Activated effector memory CD4-positive, alpha-beta T cell treated with anti-CD3 and anti-CD28 coated beads, Interleukin-2, amount 50 U/mL, for 16 hours (primary cell): ENCODE results near the gene KCTD7.
A peak's percentile ranks its signal among the peaks of the same experiment; 100 is the strongest.
"Not testable (repeated sequence)": the region's sequence is repeated elsewhere in the genome, so short reads cannot be mapped to it uniquely, and the experiment has no call there.

Experiments used
- DNase-seq: peaks from one replicate; pipeline ENCODE4 v3.0.0-alpha.2; 2020

The KCTD7 gene

DNA sequence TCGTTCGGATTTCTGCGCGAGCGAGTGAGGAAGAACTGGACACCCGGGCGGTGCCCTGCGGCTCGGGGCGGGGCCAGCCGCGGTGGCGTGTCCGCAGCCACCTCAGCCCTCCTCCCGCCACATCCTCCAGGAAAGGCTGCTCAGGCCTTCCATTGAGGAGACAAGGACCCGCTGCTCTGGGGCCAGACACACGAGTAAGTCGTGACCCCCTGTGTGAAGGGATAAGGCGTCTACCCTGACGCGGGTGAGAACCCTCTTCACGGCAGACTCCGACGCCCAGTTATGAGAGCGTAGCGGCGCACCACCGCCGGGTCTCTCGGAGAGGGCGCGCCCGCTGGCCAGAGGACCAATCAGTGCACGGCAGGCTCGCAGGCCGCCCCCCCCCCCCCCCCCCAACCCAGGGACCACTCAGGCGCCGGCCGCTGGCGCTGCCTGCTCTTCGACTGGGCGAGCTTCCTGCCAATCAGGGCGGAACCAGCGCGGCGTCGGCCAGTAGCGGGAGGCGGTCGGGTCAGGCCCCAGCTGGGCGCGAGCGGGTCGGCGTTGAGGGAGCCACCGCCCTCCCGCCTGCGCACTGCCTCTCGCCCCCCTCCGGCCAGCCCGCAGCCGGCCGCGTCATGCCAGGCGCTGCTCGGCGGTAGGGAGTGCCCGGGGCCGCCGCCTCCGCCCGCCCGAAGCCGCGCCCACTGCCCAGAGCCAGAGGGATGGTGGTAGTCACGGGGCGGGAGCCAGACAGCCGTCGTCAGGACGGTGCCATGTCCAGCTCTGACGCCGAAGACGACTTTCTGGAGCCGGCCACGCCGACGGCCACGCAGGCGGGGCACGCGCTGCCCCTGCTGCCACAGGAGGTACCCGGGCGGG lies at the start of gene KCTD7:
Gene KCTD7, plus strand, starts transcription at position 521 of the 861 bp plus-strand sequence. Its CDS starts 184 bp downstream, at position 705.
- peak; percentile 98 for DNase-seq

DNA sequence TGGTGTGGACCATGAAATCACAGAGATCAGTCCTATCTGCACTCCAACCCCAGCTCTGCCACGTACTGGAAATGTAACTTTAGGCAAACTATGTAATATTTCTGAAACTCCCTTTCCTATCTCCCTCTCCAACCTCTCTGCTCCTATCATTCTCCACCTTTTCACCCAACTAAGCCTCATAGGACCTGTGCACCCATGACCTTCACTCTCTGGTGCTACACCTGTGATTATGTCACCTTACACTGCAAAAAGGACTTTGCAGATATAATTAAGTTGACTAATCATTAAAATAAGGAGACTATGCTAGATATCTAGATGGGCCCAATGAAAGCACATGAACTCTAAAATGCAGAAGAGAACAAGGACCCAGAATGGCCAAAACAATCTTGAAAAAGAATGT lies 48.3 kb upstream of the KCTD7 start:
- not testable (repeated sequence) for DNase-seq

DNA sequence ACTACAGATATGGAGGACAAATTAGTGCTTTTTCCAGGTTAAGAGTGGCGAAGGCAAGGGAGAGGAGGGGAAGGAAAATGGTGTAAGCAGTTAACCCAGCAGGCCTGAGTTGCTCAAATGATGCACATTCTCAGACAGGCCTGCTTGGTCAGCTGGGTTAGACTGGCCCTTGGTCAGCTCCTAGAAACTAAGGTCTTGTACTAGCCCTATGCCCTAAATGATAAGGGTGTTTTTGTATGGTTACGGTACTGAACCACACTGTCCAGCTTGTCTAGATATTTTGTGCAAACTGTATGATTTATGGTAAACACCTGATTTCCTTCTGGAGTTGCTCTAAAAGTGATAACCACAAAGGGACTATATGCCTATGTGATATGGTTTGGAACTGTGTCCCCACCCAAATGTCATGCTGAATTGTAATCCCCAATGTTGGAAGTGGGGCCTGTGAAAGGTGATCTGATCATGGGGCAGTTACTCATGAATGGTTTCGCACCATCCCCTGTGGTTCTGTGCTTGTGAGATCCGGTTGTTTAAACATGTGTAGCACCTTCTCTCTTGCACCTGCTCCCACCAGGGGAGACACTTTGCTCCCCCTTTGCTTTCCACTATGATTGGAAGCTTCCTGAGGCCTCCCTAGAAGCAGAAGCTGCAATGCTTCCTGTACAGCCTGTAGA lies 45.7 kb upstream of the KCTD7 start:
- DNase-seq: not testable (repeated sequence)

DNA sequence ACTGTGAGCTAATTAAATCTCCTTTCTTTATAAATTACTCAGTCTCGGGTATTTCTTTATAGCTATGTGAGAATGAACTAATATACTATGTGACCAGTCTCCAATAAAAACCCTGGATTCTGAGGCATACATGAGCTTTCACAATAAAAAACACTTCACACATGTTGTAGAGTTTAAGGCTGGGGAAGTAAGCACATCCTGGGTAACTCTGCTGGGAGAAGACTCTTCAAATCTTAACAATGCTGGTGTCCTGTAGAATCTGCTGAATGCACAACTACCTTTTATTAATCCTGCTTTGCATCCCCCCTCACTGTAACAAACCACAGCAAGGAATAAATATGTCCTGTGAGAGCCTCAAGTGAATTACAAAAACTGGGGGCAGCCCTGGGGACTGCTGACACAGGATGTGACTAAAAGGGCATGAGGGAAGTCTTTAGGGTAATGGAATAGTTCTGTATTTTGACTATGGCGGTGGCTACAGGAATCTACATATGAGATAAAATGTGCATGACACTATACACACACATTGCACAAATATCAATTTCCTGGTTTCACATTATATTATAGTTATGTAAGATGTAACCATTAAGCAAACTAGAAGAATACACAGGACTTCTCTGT lies 45.1 kb upstream of the KCTD7 start:
- DNase-seq: no peak

DNA sequence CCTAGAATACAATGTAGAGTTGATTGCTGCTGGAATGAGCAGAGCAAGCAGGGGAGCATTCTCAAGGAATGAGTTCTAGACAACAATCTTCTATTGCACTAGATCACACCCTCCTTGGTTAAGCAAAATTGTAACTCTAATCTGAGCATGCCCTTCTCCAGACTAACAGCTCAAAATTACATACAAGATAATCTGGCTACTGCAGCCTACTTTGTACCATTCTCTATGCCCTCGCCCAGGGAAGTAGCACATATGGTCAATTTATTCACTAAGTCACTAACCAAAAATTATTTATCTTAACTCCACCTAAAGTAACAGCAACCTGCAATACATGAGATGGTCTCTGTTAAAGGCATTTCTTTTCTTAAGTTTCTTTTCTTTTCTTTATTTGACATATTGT lies 42.5 kb upstream of the KCTD7 start:
- no peak for DNase-seq

DNA sequence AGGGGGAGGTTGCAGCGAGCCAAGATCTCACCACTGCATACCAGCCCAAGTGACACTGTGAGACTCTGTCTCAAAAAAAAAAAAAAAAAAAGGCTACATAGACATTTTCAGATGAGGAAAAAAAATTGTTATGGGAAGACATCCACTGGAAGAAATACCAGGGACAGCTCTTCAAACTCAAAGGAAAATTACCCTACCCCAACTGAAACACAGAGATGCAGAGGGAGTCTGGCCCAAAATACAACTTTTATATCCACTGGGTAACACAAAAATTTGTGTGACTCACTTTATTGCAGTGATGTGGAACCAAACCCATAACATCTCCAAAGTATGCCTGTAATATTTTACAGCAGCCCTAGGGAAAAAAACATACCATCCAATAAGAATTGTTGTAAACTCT lies 40.5 kb upstream of the KCTD7 start:
- DNase-seq: not testable (repeated sequence)

DNA sequence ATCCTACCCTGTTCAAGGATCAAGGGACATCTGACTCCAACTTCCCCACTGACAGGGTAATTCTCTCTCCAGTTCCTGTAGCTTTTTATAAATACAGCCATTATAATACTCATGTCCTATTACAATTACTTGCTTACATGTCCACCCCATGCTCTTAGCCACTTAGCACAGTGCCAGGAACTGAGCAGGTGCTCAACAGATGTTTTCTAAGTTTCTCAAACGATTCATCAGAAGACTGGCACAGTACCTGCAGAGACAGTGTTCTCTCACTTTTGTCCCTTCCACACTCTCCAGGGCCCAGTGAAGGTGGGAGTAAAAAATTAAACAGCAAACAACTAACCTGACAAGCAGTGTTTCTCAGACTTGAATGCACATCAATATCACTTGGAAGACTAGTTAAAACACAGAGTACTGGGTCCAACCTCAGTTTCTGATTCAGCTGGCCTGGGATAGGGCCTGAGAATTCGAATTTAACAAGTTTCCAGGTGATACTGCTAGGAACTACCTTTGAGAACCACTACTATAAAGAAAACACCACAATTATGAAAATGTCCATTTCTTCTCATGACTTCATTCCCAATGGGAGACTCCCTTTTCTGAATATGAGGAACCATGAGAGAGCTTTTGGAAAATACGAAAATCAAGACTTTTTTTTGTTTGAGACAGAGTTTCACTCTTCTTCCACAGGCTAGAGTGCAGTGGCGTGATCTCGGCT lies 39.7 kb upstream of the KCTD7 start:
- not testable (repeated sequence) for DNase-seq

DNA sequence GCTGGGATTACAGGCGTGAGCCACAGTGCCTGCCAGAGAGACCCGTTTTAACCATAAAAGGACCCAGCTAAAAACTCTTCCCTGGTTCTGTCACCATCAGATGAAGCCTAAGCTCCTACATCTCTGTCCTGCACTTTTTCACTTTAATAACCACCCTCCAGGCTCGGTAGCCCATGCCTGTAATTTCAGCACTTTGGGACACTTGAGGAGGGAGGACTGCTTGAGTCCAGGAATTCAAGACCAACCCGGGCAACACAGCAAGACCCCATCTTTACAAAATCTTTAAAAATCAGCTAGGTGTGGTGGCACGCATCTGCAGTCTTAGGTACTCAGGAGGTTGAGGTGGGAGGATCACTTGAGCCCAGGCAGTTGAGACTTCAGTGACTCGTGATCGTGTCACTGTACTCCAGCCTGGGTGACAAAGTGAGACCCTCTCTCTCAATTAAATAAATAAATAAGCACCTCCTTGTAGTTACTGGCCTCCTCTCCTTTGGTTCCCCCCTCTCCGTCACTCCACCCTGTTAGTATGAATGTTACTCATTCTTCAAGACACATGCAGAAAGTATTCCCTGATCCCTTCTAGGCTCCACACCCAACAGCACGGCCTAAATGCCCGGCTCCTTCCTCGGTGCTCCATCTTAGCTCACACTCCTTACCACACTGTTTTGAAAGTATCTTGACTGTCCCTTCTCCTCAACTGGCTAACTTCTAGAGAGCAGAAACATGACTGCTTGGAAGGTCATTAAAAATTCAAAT lies 38.2 kb upstream of the KCTD7 start:
- DNase-seq: not testable (repeated sequence)

DNA sequence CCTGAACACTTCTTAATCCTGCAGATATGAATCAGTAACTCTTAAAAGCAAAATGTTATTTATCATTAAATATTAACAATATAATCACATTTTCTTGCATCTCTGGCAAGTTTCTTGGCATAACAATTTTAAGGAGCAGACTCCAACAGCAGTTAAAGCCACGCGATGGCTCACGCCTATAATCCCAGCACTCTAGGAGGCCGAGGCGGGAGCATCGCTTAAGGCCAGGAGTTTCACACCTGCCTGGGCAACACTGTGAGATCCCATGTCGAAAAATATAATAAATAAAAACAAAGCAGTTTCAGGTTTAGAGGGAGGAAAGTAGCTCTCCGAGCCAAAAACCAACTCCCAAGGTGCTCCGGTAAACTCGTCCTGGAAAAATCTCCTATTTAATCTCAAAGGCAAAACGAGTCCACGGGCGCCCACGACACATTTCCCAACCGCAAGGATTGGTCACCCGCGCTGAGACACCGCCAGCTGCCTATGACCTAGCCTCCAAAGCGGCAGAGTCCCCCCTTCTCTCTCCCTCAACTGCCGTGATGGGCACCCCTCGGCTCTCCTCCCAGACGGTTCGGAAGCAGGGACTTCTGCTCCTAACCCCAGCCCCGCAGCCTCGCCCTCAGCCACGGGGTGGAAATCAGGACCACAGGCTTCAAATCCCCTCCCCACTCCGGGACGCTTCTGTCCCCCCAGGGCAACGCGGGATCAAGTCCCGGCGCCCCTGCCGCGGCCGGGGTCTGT lies 37.5 kb upstream of the KCTD7 start:
- DNase-seq: peak; percentile 65

DNA sequence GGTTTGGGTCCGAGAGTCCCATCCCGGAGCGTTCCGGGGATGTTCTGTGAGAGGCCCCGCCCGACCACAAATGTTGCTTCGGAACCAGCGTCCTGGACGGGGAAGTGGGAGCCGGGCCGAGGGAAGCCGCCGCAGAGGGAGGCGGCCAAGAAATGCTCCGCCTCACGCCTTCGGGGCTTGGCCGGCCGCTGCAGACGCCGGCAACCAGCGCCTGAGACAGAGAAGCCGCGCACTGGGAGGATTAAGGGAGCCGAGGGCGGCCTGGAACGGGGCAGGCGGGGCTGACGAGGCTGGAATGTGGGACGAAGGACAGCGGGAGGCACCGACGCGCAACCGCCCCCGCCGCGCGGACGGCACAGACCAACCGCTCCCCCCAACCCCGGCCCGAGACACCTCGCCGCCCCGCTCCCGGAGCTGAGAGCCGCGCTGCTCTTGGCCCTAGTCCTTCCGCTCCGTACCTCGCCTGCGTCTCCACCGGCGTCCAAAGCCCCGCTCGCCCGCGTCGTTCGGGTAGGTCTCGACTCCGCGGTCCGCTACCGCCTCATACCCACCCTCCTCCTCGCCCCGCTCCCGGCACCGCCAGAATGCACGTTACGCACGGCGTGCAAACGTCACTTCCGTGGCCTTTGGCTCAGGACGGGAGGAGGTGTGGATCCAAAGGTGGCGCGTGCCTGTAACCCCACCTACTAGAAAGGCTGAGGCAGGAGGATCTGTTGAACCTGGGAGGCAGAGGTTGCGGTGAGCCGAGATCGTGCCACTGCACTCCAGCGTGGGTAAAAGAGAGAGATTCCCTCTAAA lies 36.7 kb upstream of the KCTD7 start:
- peak; percentile 96 for DNase-seq

DNA sequence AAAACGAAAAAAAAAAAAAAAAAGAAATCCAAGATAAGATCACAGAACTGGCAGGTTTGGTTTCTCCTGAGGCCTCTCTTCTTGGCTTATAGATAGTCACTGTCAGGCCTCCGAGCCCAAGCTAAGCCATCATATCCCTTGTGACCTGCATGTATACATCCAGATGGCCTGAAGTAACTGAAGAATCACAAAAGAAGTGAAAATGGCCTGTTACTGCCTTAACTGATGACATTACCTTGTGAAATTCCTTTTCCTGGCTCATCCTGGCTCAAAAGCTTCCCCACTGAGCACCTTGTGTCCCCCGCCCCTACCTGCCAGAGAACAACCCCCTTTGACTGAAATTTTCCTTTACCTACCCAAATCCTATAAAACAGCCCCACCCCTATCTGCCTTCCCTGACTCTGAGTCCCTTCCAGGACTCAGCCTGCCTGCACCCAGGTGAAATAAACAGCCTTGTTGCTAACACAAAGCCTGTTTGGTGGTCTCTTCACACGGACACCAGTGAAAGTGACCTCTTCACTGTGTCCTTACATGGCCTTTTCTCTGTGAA lies 36.0 kb upstream of the KCTD7 start:
- DNase-seq: not testable (repeated sequence)

DNA sequence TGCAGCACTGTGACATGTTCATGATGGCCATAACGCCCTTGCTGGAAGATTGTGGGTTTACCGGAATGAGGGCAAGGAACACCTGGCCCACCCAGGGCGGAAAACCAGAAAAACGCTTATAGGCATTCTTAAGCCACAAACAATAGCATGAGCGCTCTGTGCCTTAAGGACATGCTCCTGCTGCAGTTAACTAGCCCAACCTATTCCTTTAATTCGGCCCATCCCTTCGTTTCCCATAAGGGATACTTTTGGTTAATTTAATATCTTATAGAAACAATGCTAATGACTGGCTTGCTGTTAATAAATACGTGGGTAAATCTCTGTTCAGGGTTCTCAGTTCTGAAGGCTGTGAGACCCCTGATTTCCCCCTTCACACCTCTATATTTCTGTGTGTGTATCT lies 34.6 kb upstream of the KCTD7 start:
- not testable (repeated sequence) for DNase-seq

DNA sequence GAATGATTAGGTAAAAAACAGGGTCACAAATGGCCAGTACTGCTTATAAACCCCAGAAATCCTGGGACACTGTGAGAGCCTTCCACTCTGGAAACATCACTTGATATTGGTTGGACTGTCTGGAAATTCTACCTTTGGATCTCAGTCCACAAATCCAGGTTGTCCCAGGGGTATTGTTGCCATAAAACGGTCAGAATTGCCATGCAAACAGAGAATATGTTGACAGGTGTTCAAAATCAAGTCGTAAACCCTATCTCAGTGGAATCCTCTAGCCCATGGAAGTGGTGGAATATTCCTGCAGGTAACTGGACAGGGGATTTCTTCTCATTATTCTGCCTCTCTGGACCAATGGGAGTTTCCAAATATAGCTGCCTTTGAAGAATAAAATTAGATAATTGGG lies 31.2 kb upstream of the KCTD7 start:
- no peak for DNase-seq

DNA sequence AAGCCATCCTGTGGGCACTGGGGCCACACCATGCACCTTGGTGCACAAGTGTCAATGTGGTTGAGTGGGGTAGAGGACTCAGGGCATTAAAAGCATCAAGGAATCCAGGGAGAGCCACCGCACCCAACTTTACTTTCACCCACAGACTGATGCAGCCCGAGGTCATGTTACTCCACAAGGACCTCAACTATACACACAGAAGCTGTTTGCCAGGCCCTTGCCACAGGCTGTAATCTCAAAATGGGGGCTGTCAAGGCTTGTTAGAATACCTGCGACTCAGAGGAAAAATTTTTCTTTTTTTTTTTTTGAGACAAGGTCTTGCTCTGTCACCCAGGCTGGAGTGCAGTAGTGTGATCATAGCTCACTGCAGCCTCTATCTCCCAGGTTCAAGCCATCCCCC lies 26.5 kb upstream of the KCTD7 start:
- no peak for DNase-seq

DNA sequence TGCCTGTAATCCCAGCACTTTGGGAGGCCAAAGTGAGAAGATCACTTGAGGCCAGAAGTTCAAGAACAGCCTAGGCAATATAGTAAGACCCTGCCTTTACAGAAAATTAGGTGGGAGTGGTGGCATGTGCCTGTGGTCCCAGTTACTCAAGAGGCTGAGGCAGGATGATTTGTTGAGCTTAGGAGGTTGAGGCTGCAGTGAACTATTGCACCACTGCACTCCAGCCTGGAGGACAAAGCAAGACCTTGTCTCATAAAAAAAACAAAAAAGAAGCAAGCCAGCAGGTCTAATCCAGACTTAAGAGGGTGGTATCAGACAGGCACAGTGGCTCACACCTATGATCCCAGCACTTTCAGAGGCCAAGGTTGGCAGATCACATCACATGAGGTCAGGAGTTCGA lies 24.5 kb upstream of the KCTD7 start:
- no peak for DNase-seq

DNA sequence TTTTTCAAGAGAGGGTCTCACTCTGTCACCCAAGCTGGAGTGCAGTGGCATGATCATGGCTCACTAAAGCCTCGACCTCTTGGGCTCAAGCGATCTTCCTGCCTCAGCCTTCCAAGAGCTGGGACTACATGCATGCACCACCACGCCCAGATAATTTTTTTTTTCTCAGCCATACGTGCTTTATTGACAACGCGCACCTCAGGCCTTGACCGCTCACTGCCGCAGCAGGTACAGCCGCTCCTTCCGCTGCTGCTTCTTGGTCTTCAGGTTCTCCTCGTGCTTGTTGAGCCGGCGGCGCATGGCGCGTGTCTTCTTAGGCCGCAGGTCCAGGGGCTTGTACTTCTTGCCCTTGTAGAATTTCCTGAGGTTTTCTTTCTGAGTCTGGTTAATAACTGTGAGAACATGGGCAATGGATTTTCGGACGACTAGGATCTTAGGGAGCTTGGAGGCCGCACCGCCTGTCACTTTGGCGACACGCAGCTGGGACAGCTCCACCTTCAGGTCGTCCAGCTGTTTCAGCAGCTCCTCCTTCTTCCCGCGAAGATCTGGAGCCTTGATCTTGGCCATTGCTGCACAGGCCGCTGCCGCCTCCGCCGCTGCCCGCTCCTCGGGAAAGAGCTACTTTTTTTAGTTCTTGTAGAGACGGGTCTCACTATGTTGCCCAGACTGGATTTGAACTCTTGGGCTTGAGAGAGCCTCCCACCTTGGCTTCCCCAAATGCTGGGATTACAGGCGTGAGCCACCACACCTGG lies 22.0 kb upstream of the KCTD7 start:
- not testable (repeated sequence) for DNase-seq

DNA sequence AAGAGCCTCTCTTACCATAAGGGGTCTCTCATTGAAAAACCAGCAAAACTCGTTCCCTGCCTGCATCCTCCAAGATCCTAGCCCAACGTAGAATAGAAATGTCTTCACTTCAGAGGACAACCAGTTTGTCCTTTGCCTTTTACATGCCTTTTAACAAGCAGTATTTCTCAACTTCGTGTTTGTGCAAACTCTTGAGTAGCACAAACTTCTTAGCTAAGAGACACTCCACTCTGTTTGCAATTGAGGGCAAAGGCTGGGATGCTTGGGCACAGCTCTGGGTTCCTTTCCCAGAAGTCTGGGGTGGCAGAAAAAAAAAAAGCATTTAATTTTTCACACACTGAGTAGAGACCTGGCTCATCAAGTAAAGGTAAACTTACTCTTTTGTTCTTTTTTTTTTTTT lies 19.5 kb upstream of the KCTD7 start:
- no peak for DNase-seq

DNA sequence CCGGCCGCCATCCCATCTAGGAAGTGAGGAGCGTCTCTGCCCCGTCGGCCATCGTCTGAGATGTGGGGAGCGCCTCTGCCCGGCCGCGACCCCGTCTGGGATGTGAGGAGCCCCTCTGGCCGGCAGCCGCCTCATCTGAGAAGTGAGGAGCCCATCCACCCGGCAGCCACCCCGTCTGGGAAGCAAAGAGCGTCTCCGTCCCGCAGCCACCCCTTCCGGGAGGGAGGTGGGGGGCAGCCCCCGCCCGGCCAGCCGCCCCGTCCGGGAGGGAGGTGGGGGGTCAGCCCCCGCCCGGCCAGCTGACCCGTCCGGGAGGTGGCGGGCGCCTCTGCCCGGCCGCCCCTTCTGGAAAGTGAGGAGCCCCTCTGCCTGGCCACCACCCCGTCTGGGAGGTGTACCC lies 14.1 kb upstream of the KCTD7 start:
- not testable (repeated sequence) for DNase-seq

DNA sequence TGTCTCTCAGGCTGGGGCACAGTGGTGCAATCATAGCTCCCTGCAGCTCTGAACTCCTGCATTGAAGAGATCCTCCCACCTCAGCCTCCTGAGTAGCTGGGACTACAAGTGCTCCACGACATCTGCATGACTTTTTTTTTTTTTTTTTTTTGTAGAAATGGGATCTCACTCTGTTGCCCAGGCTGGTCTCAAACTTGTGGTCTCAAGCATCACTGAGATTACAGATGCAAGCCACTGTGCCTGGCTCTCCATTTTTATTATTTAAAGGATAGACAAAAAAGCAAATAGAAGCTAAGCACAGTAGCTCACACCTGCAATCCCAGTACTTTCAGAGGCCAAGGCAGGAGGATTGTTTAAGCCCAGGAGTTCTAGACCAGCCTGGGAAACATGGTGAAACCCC lies 13.0 kb upstream of the KCTD7 start:
- DNase-seq: no peak

DNA sequence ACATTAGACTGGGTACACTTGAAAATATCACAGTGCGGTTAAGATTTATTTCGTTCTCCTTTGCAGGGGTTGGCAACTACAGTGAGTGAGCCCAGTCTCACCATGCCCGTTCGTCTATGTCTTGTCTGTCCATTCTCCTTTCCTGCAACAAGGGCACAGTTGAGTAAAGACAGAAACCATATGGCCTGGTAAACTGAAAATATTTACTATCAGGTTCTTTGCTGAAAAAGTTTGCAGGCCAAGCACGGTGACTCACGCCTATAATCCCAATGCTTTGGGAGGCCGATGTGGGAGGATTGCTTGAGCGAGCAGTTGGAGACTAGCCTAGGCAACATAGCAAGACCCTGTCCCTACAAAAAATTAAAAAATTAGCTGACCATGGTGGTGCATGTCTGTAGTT lies 11.4 kb upstream of the KCTD7 start:
- DNase-seq: no peak
